Thyroid gland (tissue), 4 donors: ENCODE measurements around the gene ZNF525. TPM values are rescaled to one million over a fixed set of nuclear protein-coding genes. Genes with fewer than 3 reads are reported as not detected.
A peak's percentile ranks its signal among the peaks of the same experiment; 100 is the strongest.
"Not testable (repeated sequence)": the region's sequence is repeated elsewhere in the genome, so short reads cannot be mapped to it uniquely, and the experiment has no call there.

Experiments
- DNase-seq, 2 donors: peaks; one replicate each; pipeline ENCODE4 v3.0.0-alpha.2; 2019
- H3K27ac ChIP-seq, 3 donors: fragments of 200-600 bp; sonication (generic); 1 replicate in 2 of 3; 2 replicates in 1 of 3; pipeline ENCODE4 v1.5.1; 2016 to 2019; ENCODE audit warnings: mild to moderate bottlenecking in 1 of 3, moderate library complexity in 1 of 3
- H3K27me3 ChIP-seq: fragments of 200-600 bp; sonication (generic); one replicate; pipeline ENCODE4 v1.5.1; 2019
- H3K36me3 ChIP-seq, 2 donors: fragments of 200-600 bp; sonication (generic); one replicate each; pipeline ENCODE4 v1.5.1; 2016 to 2019
- H3K4me1 ChIP-seq, 2 donors: fragments of 200-600 bp; sonication (generic); one replicate each; pipeline ENCODE4 v1.5.1; 2017 to 2019
- H3K4me3 ChIP-seq, 3 donors: fragments of 200-600 bp; sonication (generic); replicated peaks in 1 of 3; 1 replicate in 2 of 3; 2 replicates in 1 of 3; pipeline ENCODE4 v1.5.1; 2016; ENCODE audit warnings: mild to moderate bottlenecking in 1 of 3
- H3K9me3 ChIP-seq: fragments of 200-600 bp; sonication (generic); one replicate; pipeline ENCODE4 v1.5.1; 2017
- CTCF ChIP-seq, 6 experiments: fragments of 200-600 bp in 3 of 6; fragments of 450-650 bp in 3 of 6; sonication (generic) in 3 of 6; IDR thresholded peaks; one replicate each; pipeline ENCODE4 v1.5.1; 2016 to 2019; ENCODE audit warnings: antibody characterized with exemption in 6 of 6, mild to moderate bottlenecking in 2 of 6, inconsistent platforms in 1 of 6, moderate library complexity in 1 of 6
- POLR2A ChIP-seq, 2 donors: fragments of 450-650 bp; IDR thresholded peaks; one replicate each; pipeline ENCODE4 v1.6.1; 2017; ENCODE audit warnings: antibody characterized with exemption in 2 of 2, mild to moderate bottlenecking in 2 of 2, moderate library complexity in 1 of 2
- WGBS, 2 donors: methylation state at CpG; one replicate each; pipeline ENCODE4 v1.1.5; 2017; 5-methylcytosine and 5-hydroxymethylcytosine counted together
- intact Hi-C: fragments of 100-400 bp; cut with DNase I; formaldehyde crosslinking; loops from one replicate; pipeline ENCODE4 v1.15.1; 2023
- total RNA-seq, 4 donors: library from RNA; depleted of rRNA; stranded (reverse); fragments of >200 nt; gene quantifications; one replicate each; pipeline ENCODE4 v1.2.3, GENCODE V29; 2016

Gene ZNF525
- total RNA-seq, 4 donors from 2014 or later = 9.6 to 12.1 (median 11.6) TPM

GRCh38 chr19:53333463-53334449, 31.7 kb upstream of the ZNF525 start, which contains the start of gene ZNF845:
TSS of gene ZNF845 (plus strand) at chr19:53333749. CDS start at chr19:53341308, 7,559 bp downstream.
- Histone ChIP-seq H3K9me3 (no peaks in the 10 kb centered on the region), H3K27ac (peak within 1 kb of the TSS in 1 of 3 donors; percentile 56), H3K4me3 (peak within 1 kb of the TSS in 2 of 3 donors; percentile 36 to 66), H3K27me3 (no peaks in the 10 kb centered on the region), H3K4me1 (peaks cover 0 to 6% of the 10 kb centered on the region in 2 donors), H3K36me3 (no peaks in the 10 kb centered on the region)
- intact Hi-C loops = no loop called here
- 0 to 1% methylated on average over 36 to 38 of the region's 61 CpGs for WGBS, 2 donors
- TF ChIP-seq CTCF (IDR thresholded peaks at IDR 0.05) = no peak
- TF ChIP-seq POLR2A (IDR thresholded peaks at IDR 0.05) = peak in 1 of 2 donors; percentile 60
- DNase-seq = peak; percentile 94 to 95

GRCh38 chr19:53344403-53344802, 21.1 kb upstream of the ZNF525 start:
- intact Hi-C loops, H3K27me3 ChIP-seq, DNase-seq, H3K4me1 ChIP-seq, H3K4me3 ChIP-seq, H3K9me3 ChIP-seq, H3K27ac ChIP-seq: not testable (repeated sequence)
- H3K36me3 ChIP-seq = peaks cover 31 to 40% of the 10 kb centered on the region in 2 donors
- 95 to 98% methylated on average over 4 of the region's 4 CpGs for WGBS, 2 donors

GRCh38 chr19:53355739-53356138, 9.8 kb upstream of the ZNF525 start:
- H3K9me3 ChIP-seq = peaks cover 5% of the 10 kb centered on the region
- no peak overlapping the region for H3K4me3 ChIP-seq
- H3K36me3 ChIP-seq = peaks cover 10 to 11% of the 10 kb centered on the region in 2 donors
- 93 to 98% methylated on average over 1 of the region's 1 CpG for WGBS, 2 donors
- intact Hi-C loops = no loop called here
- H3K27me3 ChIP-seq = no peaks in the 10 kb centered on the region
- H3K27ac ChIP-seq = no peak overlapping the region
- TF ChIP-seq CTCF (IDR thresholded peaks at IDR 0.05) (no peak), POLR2A (IDR thresholded peaks at IDR 0.05) (no peak)
- no peak for DNase-seq
- no peaks in the 10 kb centered on the region for H3K4me1 ChIP-seq

- WGBS, 2 donors = 64 to 66% methylated on average over 34 to 35 of the region's 35 CpGs
- no peaks in the 10 kb centered on the region for H3K4me1 ChIP-seq
- DNase-seq = no peak
Observed at GRCh38 chr19:53357821-53358581, 7.5 kb upstream of the ZNF525 start.

GRCh38 chr19:53360056-53360455, 5.4 kb upstream of the ZNF525 start:
- 92 to 96% methylated on average over 10 of the region's 10 CpGs for WGBS, 2 donors
- H3K36me3 ChIP-seq, H3K27ac ChIP-seq, H3K4me1 ChIP-seq, H3K27me3 ChIP-seq, H3K9me3 ChIP-seq, DNase-seq, H3K4me3 ChIP-seq: not testable (repeated sequence)
- intact Hi-C loops = loop anchor here (10.0 kb wide), 1 partner anchor 165 kb away; the partner anchor contains the start of gene ZNF665

More at GRCh38 chr19:53357821-53358581, 7.5 kb upstream of the ZNF525 start:
- Histone ChIP-seq H3K27me3 (no peaks in the 10 kb centered on the region), H3K36me3 (no peaks in the 10 kb centered on the region), H3K4me3 (no peak overlapping the region), H3K27ac (no peak overlapping the region), H3K9me3 (no peaks in the 10 kb centered on the region)
- intact Hi-C loops = no loop called here
- TF ChIP-seq CTCF (IDR thresholded peaks at IDR 0.05) (no peak), POLR2A (IDR thresholded peaks at IDR 0.05) (no peak)
